ENCODE measurements around the gene ST3GAL5.
A peak's percentile ranks its signal among the peaks of the same experiment; 100 is the strongest.
"Not testable (repeated sequence)": the region's sequence is repeated elsewhere in the genome, so short reads cannot be mapped to it uniquely, and the experiment has no call there.

The ST3GAL5 gene

DNA sequence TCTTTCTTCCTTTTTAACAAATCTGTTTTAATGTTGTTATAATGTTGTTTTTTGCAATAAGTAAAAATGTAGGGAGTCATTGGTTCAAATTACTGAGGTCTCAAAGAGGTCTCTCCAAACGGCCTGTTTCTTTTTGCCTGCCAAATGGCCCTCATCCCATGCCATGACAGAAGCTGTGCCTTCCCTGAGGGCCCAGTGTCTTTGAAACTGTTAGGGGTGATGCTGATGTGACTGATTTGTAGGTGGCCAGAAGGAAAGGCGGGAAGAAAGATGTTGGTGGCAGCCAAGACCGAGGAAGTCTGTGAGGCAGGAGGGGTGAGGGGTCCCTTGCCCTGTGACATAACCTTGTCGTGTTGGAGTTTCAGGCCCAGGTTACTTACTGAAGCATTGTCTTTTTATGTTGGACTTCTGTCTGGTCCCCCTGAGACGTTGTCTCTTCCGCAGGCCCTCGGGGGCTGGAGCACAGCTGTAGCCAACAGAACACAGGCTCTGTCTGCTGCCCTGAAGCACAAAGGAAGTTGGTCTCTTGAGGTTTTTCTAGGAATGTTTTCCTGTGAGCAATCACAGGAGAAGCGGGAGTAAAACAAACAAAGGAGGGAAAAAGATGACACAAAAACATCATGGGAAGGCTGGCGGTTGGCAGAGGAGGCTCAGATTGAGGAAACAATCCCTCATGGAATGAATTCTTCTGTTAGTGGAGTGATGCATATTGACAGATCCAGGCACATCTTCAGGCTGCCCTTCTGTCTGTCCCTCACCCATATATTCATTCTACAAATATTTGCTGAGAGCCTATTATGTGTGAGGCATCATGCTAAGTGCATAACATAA is 4.9 kb upstream of the ST3GAL5 start:
- DNase-seq: no peak

GRCh38 chr2:85892216-85892944 is 3.6 kb upstream of the ST3GAL5 start:
- no peak for DNase-seq

GRCh38 chr2:85890522-85891176 is 1.9 kb upstream of the ST3GAL5 start:
- DNase-seq: no peak

DNA sequence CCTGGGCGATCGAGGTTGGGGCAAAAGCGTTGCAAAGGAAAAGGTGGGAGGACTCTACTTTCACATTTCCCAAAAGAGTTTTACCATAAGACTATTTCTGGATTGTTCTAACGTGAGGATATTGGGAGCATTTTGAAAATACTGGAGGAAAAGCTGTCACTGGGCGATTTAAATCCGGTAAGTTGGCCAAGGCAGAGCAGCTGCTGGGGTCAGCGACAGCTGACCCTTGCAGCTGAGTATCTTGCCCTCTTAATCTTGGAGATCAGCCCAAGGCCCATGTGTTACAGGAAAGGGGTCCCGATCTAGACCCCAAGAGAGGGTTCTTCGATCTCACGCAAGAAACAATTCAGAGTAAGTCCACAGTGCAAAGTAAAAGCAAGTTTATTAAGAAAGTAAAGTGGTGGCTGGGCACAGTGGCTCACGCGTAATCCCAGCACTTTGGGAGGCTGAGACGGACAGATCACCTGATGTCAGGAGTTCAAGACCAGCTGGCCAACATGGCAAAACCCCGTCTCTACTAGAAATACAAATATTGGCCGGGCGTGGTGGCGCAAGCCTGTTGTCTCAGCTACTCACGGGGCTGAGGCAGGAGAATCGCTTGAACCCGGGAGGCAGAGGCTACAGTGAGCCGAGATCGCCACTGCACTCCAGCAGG is 964 bp upstream of the ST3GAL5 start:
- DNase-seq: no peak

- DNase-seq: no peak
Measured at GRCh38 chr2:85888020-85888683, 638 bp downstream of the ST3GAL5 start.

DNA sequence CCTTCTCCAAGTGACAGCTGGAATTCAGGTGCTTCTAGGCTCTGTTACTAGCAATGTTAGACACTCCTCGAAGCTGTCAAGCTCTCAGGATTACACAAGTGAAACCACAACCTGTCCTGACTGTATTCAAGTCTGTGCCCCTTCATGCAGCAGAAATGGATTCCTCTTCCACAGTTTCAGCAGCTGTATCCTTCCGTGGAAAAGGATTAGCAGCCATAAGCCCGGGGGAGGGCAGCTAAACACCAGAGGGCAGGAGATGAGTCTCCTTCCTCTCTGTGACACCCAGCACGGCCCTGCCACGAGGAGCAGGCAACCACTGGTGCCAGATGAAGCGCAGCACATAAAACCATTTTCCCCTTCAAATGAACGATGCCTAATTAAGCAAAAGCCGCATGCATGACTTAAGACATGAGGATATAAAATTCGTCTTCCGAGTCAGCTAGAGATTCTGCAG is 1.2 kb downstream of the ST3GAL5 start:
- no peak for DNase-seq

- DNase-seq: peak; percentile 68
Measured at GRCh38 chr2:85886590-85886989, 2.2 kb downstream of the ST3GAL5 start.

GRCh38 chr2:85886141-85886540 is 2.6 kb downstream of the ST3GAL5 start:
- no peak for DNase-seq

- DNase-seq: not testable (repeated sequence)
Measured at GRCh38 chr2:85881781-85882180, 7.0 kb downstream of the ST3GAL5 start.

DNA sequence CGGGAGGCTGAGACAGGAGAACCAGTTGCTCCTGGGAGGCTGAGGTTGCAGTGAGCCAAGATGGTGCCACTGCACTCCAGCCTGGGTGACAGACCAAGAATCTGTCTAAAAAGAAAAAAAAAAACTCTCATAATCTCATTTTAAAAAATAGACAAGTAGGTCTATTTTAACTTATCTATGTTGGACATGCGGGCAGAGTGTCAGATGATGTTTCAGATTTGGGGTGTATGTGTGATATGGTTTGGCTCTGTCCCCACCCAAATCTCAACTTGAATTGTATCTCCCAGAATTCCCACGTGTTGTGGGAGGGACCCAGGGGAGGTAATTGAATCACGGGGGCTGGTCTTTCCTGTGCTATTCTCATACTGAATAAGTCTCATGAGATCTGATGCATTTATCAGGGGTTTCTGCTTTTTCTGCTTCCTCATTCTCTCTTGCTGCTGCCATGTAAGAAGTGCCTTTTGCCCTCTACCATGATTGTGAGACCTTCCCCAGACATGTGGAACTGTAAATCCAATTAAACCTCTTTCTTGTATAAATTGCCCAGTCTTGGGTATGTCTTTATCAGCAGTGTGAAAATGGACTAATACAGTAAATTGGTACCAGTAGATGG is 8.0 kb downstream of the ST3GAL5 start:
- not testable (repeated sequence) for DNase-seq

DNA sequence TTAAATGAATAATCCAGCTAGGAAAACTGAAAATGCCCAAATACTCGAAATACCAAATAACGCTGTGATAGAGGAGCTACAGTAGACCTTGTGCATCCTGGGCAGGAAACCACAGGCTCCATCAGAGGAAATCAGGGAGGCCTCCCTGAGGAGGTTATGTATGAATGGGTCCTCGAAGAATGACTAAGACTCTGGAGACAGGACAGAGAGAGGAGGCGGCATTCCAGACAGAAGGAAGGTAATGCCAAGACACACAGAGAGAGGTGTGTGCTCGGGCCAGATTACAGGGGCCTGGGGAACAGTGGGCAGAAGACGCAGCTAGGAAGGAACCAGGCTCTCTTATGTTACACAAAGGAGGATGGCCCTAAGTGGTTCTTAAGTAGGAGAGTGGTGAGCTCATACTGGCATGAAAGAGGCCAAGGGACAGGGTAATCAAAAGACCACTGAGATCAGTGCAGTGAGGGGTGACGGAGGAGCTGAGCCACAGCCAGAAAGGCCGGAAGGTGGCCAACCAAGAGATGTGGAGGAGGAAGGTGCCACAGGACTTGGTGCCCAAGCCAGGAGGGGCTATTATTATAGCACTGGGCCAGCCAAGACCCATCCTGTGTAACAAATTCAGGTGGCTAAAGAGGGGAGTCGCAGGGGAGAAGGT is 9.9 kb downstream of the ST3GAL5 start:
- DNase-seq: no peak

- DNase-seq: no peak
Measured at GRCh38 chr2:85875350-85876050, 13.3 kb downstream of the ST3GAL5 start.

DNA sequence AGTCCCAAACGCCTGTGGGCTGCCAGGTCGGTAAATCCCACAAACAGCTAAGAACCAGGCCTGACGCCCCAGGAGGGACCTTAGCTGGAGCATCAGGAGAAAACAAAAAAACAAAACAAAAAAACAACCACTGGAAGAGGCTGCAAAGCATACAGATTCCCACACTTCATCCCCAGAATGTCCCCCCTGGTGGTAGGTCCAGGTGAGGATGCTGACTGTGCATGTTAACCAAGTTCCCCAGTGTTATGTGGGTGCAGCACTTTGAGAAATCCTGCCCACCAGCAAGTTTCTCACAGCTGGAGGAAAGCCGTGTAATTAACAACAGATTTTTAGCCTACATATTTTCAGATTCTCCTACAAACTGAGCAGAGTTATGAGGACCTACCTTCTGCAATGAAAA is 15.1 kb downstream of the ST3GAL5 start:
- no peak for DNase-seq

DNA sequence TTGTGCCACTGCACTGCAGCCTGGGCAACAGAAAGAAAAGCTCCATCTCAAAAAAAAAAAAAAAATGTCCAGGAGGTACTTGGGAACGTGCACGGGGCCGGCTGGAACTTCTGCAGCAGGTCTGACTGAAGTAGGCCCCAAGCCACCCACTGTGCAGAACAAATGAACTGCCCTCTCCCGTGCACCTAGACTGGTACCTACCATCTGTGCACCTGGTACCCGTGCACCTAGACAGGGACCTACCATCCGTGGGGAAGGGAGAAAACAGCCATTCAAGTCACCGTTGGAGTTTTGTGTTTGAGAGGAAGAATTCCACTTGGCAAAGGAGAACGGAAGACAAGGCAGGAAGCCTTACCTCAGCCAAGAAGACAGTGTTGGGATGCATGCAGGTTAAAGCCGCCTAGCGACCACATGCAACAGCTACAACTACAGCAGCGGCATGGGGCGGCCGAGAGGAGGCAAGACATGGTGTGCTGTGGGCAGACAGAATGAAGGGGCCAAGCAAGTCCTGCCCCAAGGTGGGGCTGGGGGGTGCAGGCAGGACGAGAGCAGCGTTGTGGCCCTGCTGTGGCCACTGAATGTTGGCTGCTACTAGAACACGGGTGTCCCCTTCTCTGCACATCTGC is 16.1 kb downstream of the ST3GAL5 start:
- DNase-seq: no peak

GRCh38 chr2:85871494-85872164 is 17.2 kb downstream of the ST3GAL5 start:
- DNase-seq: no peak

DNA sequence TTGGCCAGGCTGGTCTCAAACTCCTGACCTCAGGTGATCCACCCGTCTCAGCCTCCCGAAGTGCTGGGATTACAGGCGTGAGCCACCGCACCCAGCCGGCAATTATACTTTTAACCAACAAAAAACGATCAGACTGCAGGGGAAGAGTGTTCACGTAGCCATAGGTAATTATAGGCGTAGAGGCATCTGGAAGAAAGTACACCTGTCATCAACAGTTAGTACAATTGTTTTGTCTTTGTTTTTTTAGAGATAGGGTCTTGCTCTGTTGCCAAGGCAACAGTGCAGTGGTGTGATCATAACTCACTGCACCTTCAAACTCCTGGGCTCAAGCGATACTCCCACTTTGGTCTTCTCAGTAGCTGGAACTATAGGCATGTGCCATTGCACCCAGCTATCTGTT is 20.0 kb downstream of the ST3GAL5 start:
- no peak for DNase-seq

- DNase-seq: no peak
Measured at GRCh38 chr2:85867556-85868292, 21.1 kb downstream of the ST3GAL5 start.

- DNase-seq: no peak
Measured at GRCh38 chr2:85867121-85867520, 21.7 kb downstream of the ST3GAL5 start.

DNA sequence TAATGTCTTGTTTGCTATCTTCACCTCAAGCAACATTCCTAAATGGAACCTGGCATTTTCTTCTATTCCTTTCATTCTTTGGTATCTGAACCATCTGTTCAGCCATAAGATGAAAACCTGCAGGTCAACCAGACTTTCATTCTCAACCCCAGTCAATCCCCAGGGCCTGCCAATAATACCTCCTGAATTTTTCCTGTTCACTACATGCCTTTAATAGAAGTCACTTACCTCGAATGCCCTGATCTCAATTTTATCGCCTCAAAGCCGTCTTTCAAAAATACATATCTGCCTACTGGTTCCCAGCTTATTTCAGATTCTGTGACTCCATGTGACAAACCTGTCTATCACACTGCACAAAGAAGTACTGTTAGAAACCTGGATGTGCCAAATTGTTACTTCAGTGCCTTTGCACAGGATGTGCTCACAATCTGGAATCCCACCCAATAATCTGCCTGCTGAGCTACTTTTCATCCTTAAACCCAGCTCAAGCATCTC is 22.6 kb downstream of the ST3GAL5 start:
- no peak for DNase-seq

All from GOT3 (cell line).